Pancreas (tissue), 10 donors: ENCODE measurements around the gene MAP1B. TPM values are rescaled to one million over a fixed set of nuclear protein-coding genes. Genes with fewer than 3 reads are reported as not detected.
A peak's percentile ranks its signal among the peaks of the same experiment; 100 is the strongest.
"Not testable (repeated sequence)": the region's sequence is repeated elsewhere in the genome, so short reads cannot be mapped to it uniquely, and the experiment has no call there.

ENCODE experiments used
- ATAC-seq, 4 donors: fragments of 200-7000 bp; cut with Tn5 transposase; one replicate each; pipeline versions ENCODE4 v1.8.0 to v1.9.1; 2020; ENCODE audit warnings: mild to moderate bottlenecking in 4 of 4, moderate library complexity in 4 of 4
- DNase-seq, 6 donors: peaks; one replicate each; pipeline ENCODE4 v3.0.0-alpha.2; 2020
- FAIRE-seq: peaks from 2 replicates; lab custom pipeline; 2012; peaks lifted over from hg19 to GRCh38; lab: Jason Lieb, UNC
- H3K27ac ChIP-seq, 4 donors: fragments of 200-600 bp; sonication (generic); 1 replicate in 3 of 4; 2 replicates in 1 of 4; pipeline versions ENCODE4 v1.5.0 to v1.8.0; 2020
- H3K27me3 ChIP-seq, 4 donors: fragments of 200-600 bp; one replicate each; pipeline ENCODE4 v1.8.0; 2021
- H3K36me3 ChIP-seq, 3 donors: fragments of 200-600 bp; sonication (generic) in 1 of 3; one replicate each; pipeline versions ENCODE4 v1.5.0 to v1.8.0; 2020 to 2021
- H3K4me1 ChIP-seq, 3 donors: fragments of 200-600 bp; one replicate each; pipeline ENCODE4 v1.8.0; 2021
- H3K4me3 ChIP-seq, 4 donors: fragments of 200-600 bp; sonication (generic) in 2 of 4; one replicate each; pipeline versions ENCODE4 v1.5.0 to v1.8.0; 2020 to 2021
- H3K9me3 ChIP-seq, 4 donors: fragments of 200-600 bp; one replicate each; pipeline ENCODE4 v1.8.0; 2021
- WGBS, 2 donors: extraction: QIAGEN DNeasy Blood & Tissue Kit; methylation state at CpG; one replicate each; pipeline ENCODE4 v1.1.7; 2013; 5-methylcytosine and 5-hydroxymethylcytosine counted together
- intact Hi-C, 3 donors: fragments of 100-400 bp; cut with DNase I; formaldehyde crosslinking; loops; one replicate each; pipeline versions ENCODE4 v1.11.1 to v1.14.2; 2022
- polyA plus RNA-seq, 2 donors: library from polyadenylated mRNA; stranded (reverse); fragments of 200-250 nt; gene quantifications; one replicate each; pipeline ENCODE4 v1.2.3, GENCODE V29; 2013
- total RNA-seq, 6 donors: library from RNA; stranded (reverse); fragmentation: NEBNext Ultra II Directional in 4 of 6; extraction: Animal tissue kit (Norgen Biotek cat#: 25700) in 4 of 6; gene quantifications; one replicate each; pipeline versions ENCODE4 v1.2.1 to v1.2.4, GENCODE V29; 2021 to 2023
- TF ChIP-seq, protein P1 (sequence below), 4 donors: fragments of 200-600 bp; sonication (generic) in 3 of 4; IDR thresholded peaks; one replicate each; pipeline versions ENCODE4 v1.5.0 to v1.8.0; 2021; ENCODE audit warnings: antibody characterized with exemption in 4 of 4
- donor health status: healthy with polysubstance abuse.
- donor health status: DM: no; HTN: no; CAD: no; lungs with moderate emphysema.
- donor health status: DM: no; HTN: no; CAD: no.
- donor health status: control.
- donor health status: control.
- donor health status: Bipolar disorder and iron deficiency.
- donor health status: DM: yes; HTN: yes; CAD: no.
- donor health status: DM: no; HTN: no; CAD: no.
- donor health status: DM: no; HTN: no; CAD: no.
- donor health status: DM: yes; HTN: yes; CAD: no.

Gene MAP1B
- total and polyA plus RNA-seq, 8 donors = 2.4 to 16.8 (median 5.4) TPM

DNA sequence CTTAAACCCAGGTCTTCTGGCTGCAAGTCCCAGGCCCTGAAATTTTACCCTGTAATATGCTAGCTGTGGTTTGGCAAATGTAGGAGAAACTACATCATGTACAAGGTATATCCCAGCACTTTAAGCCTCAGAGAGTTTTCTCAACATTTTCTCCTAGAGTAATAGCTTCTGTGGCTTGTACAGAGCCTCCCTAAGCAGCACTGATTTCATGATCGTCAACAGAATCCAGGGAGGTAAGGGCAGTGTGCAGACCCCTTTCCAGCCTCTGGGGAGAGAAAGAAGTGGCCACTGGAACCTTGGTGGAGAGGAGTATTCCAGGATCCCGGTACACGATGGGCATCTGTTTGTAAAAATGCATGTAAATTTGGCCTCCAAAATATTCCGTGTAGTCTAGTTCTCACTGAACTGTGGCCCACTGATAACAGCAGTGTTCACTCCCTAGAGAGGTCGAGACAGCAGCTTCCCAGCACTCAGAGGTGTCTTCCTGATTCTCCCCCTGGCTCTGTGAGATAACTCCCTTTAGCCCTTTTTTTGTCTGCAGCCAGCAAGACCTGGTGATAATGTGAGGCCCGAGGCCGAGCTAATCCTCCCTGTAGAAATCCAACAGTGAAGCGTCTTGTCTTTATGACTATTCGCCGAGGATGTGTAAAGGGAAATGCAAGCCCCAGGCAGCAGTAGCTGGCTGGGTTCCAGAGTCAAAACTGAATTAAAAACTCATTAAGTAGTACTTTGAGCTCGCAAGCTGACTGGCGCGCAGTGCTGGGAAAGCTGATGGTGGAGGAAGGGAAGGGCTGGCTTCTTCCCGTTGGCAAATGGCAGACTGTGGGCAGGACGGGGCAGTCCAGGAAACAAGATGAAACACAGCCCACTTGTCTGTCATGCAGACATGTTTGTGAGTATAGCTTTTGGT lies 59.0 kb downstream of the MAP1B start:
- no peak overlapping the region for H3K27ac ChIP-seq
- DNase-seq (no peak), ATAC-seq (peak in 3 of 4 donors; percentile 36 to 79 (median 64)), FAIRE-seq (no peak)
- WGBS, 2 donors = 60% methylated on average over 15 of the region's 15 CpGs
- H3K36me3 ChIP-seq = no peaks in the 10 kb centered on the region
- no peaks in the 10 kb centered on the region for H3K27me3 ChIP-seq
- H3K9me3 ChIP-seq = no peaks in the 10 kb centered on the region
- intact Hi-C loops = no loop called here
- H3K4me1 ChIP-seq = no peaks in the 10 kb centered on the region
- no peak overlapping the region for H3K4me3 ChIP-seq
- TF ChIP-seq, protein P1, sequence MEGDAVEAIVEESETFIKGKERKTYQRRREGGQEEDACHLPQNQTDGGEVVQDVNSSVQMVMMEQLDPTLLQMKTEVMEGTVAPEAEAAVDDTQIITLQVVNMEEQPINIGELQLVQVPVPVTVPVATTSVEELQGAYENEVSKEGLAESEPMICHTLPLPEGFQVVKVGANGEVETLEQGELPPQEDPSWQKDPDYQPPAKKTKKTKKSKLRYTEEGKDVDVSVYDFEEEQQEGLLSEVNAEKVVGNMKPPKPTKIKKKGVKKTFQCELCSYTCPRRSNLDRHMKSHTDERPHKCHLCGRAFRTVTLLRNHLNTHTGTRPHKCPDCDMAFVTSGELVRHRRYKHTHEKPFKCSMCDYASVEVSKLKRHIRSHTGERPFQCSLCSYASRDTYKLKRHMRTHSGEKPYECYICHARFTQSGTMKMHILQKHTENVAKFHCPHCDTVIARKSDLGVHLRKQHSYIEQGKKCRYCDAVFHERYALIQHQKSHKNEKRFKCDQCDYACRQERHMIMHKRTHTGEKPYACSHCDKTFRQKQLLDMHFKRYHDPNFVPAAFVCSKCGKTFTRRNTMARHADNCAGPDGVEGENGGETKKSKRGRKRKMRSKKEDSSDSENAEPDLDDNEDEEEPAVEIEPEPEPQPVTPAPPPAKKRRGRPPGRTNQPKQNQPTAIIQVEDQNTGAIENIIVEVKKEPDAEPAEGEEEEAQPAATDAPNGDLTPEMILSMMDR (IDR thresholded peaks at IDR 0.05) = no peak

DNA sequence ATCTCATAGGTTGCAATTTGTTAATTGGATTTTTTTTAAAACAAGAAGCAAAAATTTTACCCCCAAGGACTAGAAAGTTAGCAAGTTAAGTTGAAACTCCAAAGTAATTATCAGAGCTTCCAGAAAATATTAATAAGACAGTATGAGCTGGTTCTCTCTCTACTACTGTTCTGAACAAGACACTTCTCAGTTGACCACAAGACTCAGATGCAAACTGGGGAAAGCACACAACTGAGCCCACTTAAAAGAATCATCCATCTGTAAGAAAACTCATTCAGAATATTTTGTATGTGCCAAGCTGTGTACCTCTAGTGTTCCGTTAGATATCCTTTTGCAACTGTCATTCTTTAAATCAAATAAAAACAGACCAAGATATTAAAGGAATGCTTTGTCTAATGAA lies 60.0 kb downstream of the MAP1B start:
- Histone ChIP-seq H3K4me3 (no peak overlapping the region), H3K27ac (no peak overlapping the region), H3K9me3 (no peaks in the 10 kb centered on the region), H3K27me3 (no peaks in the 10 kb centered on the region), H3K36me3 (no peaks in the 10 kb centered on the region), H3K4me1 (no peaks in the 10 kb centered on the region)
- TF ChIP-seq, protein P1 (IDR thresholded peaks at IDR 0.05) = no peak
- no peak for DNase-seq
- no peak for ATAC-seq
- no peak for FAIRE-seq
- 90 to 91% methylated on average over 1 of the region's 1 CpG for WGBS, 2 donors
- intact Hi-C loops = no loop called here

DNA sequence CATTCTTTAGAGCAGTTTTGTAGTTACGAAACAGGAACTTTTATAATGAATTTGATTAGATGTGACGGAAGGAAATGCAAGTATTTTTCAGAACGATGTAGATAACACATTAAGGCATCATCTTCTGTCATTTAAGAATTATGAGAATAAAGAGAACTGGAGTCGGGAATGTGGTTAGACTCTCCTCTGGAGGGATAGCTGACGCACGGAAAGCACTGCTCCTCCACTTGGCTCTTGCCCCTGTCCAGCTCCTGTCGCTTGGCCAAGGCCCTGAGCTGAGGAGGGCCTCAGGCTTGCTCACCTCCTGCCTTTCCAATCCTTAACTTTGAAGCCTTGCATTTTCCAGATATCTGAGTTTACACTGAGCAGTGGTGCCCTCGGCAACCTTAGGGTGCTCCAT lies 60.5 kb downstream of the MAP1B start:
- no peak overlapping the region for H3K4me3 ChIP-seq

DNA sequence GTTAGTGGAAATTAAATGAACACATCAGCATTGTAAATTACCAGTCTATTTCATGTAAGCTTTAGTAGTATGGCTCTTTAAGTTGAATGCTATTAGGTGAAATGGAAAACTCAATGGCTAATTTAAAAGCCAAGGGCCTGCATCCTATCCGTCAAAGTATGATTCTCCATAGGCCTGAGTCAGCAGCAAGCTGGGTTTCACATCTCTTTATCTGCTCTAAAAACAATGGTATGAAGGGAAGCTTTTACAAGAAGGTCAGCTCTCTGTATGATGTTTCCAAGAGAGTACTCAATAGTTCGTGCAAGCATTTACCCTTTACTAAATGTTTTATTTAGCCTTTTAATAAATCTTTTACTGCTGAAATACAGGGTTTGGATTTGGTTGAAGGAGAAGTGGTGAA lies 62.8 kb downstream of the MAP1B start:
- Histone ChIP-seq H3K27ac (no peak overlapping the region), H3K9me3 (no peaks in the 10 kb centered on the region), H3K27me3 (no peaks in the 10 kb centered on the region), H3K36me3 (no peaks in the 10 kb centered on the region), H3K4me3 (no peak overlapping the region), H3K4me1 (peaks cover 0 to 5% (median 0%) of the 10 kb centered on the region in 3 donors)
- TF ChIP-seq, protein P1 (IDR thresholded peaks at IDR 0.05) = no peak
- WGBS, 2 donors = 72 to 82% methylated on average over 2 of the region's 2 CpGs
- intact Hi-C loops = no loop called here
- no peak for ATAC-seq
- no peak for FAIRE-seq
- DNase-seq = no peak

More for the DNA sequence above, 60.5 kb downstream of the MAP1B start:
- FAIRE-seq (no peak), ATAC-seq (peak in 2 of 4 donors; percentile 22 to 41), DNase-seq (no peak)
- TF ChIP-seq, protein P1 (IDR thresholded peaks at IDR 0.05) = no peak
- intact Hi-C loops = no loop called here
- Histone ChIP-seq H3K27me3 (no peaks in the 10 kb centered on the region), H3K4me1 (peaks cover 0 to 5% (median 0%) of the 10 kb centered on the region in 3 donors), H3K27ac (no peak overlapping the region), H3K36me3 (no peaks in the 10 kb centered on the region), H3K9me3 (no peaks in the 10 kb centered on the region)
- 73 to 80% methylated on average over 8 of the region's 8 CpGs for whole genome bisulfite sequencing, 2 donors

DNA sequence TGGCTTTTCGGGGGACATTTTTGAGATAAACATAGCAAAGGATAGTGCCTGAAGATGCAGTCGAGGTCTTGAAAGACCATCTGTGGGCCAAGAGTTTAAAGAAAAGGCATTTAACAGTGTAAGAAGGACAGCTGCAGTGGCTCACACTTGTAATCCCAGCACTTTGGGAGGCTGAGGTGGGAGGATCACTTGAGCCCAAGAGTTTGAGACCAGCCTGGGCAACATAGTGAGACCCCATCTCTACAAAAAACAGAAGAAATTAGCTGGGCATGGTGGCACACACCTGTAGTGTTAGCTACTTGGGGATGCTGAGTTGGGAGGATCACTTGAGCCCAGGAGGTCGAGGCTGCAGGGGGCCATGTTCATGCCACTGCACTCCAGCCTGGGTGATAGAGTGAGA lies 63.9 kb downstream of the MAP1B start:
- DNase-seq, H3K4me3 ChIP-seq, H3K27ac ChIP-seq, intact Hi-C loops, H3K9me3 ChIP-seq, FAIRE-seq, H3K36me3 ChIP-seq, H3K4me1 ChIP-seq, H3K27me3 ChIP-seq, ATAC-seq: not testable (repeated sequence)
- 93 to 94% methylated on average over 3 of the region's 3 CpGs for WGBS, 2 donors
